ENCODE measurements around the gene FGF5.

FGF5 gene

GRCh38 chr4:80226094-80226493 lies 40.4 kb upstream of the FGF5 start:
- Histone ChIP-seq H3K27ac (no peak overlapping the region), H3K36me3 (no peaks in the 10 kb centered on the region), H3K9me3 (ENCODE audit: severe bottlenecking) (no peaks in the 10 kb centered on the region), H3K27me3 (ENCODE audit: insufficient read depth, low read depth, severe bottlenecking) (no peaks in the 10 kb centered on the region), H3K4me3 (ENCODE audit: low read depth, low read length) (no peak overlapping the region)
- no peak for TF ChIP-seq CTCF (IDR thresholded peaks at IDR 0.05; ENCODE audit: low read depth, low read length)
- DNase-seq, result no peak

- no peaks in the 10 kb centered on the region for H3K9me3 ChIP-seq (ENCODE audit: severe bottlenecking)
- no peak overlapping the region for H3K4me3 ChIP-seq (ENCODE audit: low read depth, low read length)
- no peak overlapping the region for H3K27ac ChIP-seq
- no peak for TF ChIP-seq CTCF (IDR thresholded peaks at IDR 0.05; ENCODE audit: low read depth, low read length)
- no peaks in the 10 kb centered on the region for H3K36me3 ChIP-seq
- no peak for DNase-seq
- H3K27me3 ChIP-seq (ENCODE audit: insufficient read depth, low read depth, severe bottlenecking), result no peaks in the 10 kb centered on the region
Observed at GRCh38 chr4:80228460-80228859, 38.0 kb upstream of the FGF5 start.

GRCh38 chr4:80229128-80229527 lies 37.3 kb upstream of the FGF5 start:
- H3K27me3 ChIP-seq (ENCODE audit: insufficient read depth, low read depth, severe bottlenecking), result no peaks in the 10 kb centered on the region
- no peak for TF ChIP-seq CTCF (IDR thresholded peaks at IDR 0.05; ENCODE audit: low read depth, low read length)
- no peak overlapping the region for H3K27ac ChIP-seq
- DNase-seq, result no peak
- H3K36me3 ChIP-seq, result no peaks in the 10 kb centered on the region
- H3K4me3 ChIP-seq (ENCODE audit: low read depth, low read length), result no peak overlapping the region
- H3K9me3 ChIP-seq (ENCODE audit: severe bottlenecking), result no peaks in the 10 kb centered on the region

- no peak overlapping the region for H3K27ac ChIP-seq
- no peaks in the 10 kb centered on the region for H3K27me3 ChIP-seq (ENCODE audit: insufficient read depth, low read depth, severe bottlenecking)
- no peak overlapping the region for H3K4me3 ChIP-seq (ENCODE audit: low read depth, low read length)
- no peaks in the 10 kb centered on the region for H3K9me3 ChIP-seq (ENCODE audit: severe bottlenecking)
- no peak for TF ChIP-seq CTCF (IDR thresholded peaks at IDR 0.05; ENCODE audit: low read depth, low read length)
- H3K36me3 ChIP-seq, result no peaks in the 10 kb centered on the region
- no peak for DNase-seq
Observed at GRCh38 chr4:80229590-80229989, 36.9 kb upstream of the FGF5 start.

GRCh38 chr4:80231180-80231579 lies 35.3 kb upstream of the FGF5 start:
- Histone ChIP-seq H3K27ac (no peak overlapping the region), H3K9me3 (ENCODE audit: severe bottlenecking) (no peaks in the 10 kb centered on the region), H3K36me3 (no peaks in the 10 kb centered on the region), H3K4me3 (ENCODE audit: low read depth, low read length) (no peak overlapping the region), H3K27me3 (ENCODE audit: insufficient read depth, low read depth, severe bottlenecking) (no peaks in the 10 kb centered on the region)
- TF ChIP-seq CTCF (IDR thresholded peaks at IDR 0.05; ENCODE audit: low read depth, low read length), result no peak
- no peak for DNase-seq

GRCh38 chr4:80232707-80233370 lies 33.6 kb upstream of the FGF5 start:
- Histone ChIP-seq H3K36me3 (no peaks in the 10 kb centered on the region), H3K9me3 (ENCODE audit: severe bottlenecking) (no peaks in the 10 kb centered on the region), H3K4me3 (ENCODE audit: low read depth, low read length) (no peak overlapping the region), H3K27me3 (ENCODE audit: insufficient read depth, low read depth, severe bottlenecking) (no peaks in the 10 kb centered on the region), H3K27ac (no peak overlapping the region)
- no peak for TF ChIP-seq CTCF (IDR thresholded peaks at IDR 0.05; ENCODE audit: low read depth, low read length)
- DNase-seq, result no peak

All from WERI-Rb-1 (cell line).